ENCODE data around the gene TUBB.
"Not testable (repeated sequence)": the region's sequence is repeated elsewhere in the genome, so short reads cannot be mapped to it uniquely, and the experiment has no call there.

The TUBB gene

GRCh38 chr6:30756405-30757003, 36.4 kb downstream of the TUBB start:
- DNase-seq (ENCODE audit: insufficient read length, low spot score); FAIRE-seq: not testable (repeated sequence)

- FAIRE-seq = no peak
- no peak for DNase-seq (ENCODE audit: insufficient read length, low spot score)
Measured at GRCh38 chr6:30757261-30757904, 37.2 kb downstream of the TUBB start.

- DNase-seq (ENCODE audit: insufficient read length, low spot score) (no peak), FAIRE-seq (no peak)
Measured at GRCh38 chr6:30759575-30760239, 39.6 kb downstream of the TUBB start.

GRCh38 chr6:30760549-30760948, 40.4 kb downstream of the TUBB start:
- FAIRE-seq (no peak), DNase-seq (ENCODE audit: insufficient read length, low spot score) (no peak)

GRCh38 chr6:30761791-30762429, 41.8 kb downstream of the TUBB start:
- no peak for FAIRE-seq

GRCh38 chr6:30763155-30763617, 43.0 kb downstream of the TUBB start:
- DNase-seq (ENCODE audit: insufficient read length, low spot score) = no peak
- FAIRE-seq = no peak

More at GRCh38 chr6:30761791-30762429, 41.8 kb downstream of the TUBB start:
- DNase-seq (ENCODE audit: insufficient read length, low spot score) = no peak

GRCh38 chr6:30763618-30764489, 43.7 kb downstream of the TUBB start:
- DNase-seq (ENCODE audit: insufficient read length, low spot score) = no peak
- peak; percentile 92 for FAIRE-seq

GRCh38 chr6:30764490-30765043, 44.4 kb downstream of the TUBB start:
- DNase-seq (ENCODE audit: insufficient read length, low spot score); FAIRE-seq: not testable (repeated sequence)

GRCh38 chr6:30765495-30765894, 45.3 kb downstream of the TUBB start:
- not testable (repeated sequence) for DNase-seq (ENCODE audit: insufficient read length, low spot score); FAIRE-seq

- FAIRE-seq (no peak), DNase-seq (ENCODE audit: insufficient read length, low spot score) (no peak)
Measured at GRCh38 chr6:30766461-30767157, 46.5 kb downstream of the TUBB start.

GRCh38 chr6:30767158-30767943, 47.2 kb downstream of the TUBB start:
- no peak for DNase-seq (ENCODE audit: insufficient read length, low spot score)
- peak; percentile 63 for FAIRE-seq

GRCh38 chr6:30767944-30768301, 47.8 kb downstream of the TUBB start:
- DNase-seq (ENCODE audit: insufficient read length, low spot score) (no peak), FAIRE-seq (no peak)

GRCh38 chr6:30768634-30769087, 48.5 kb downstream of the TUBB start:
- DNase-seq (ENCODE audit: insufficient read length, low spot score) = no peak

GRCh38 chr6:30769088-30769852, 49.1 kb downstream of the TUBB start:
- DNase-seq (ENCODE audit: insufficient read length, low spot score) (no peak), FAIRE-seq (no peak)

More at GRCh38 chr6:30768634-30769087, 48.5 kb downstream of the TUBB start:
- no peak for FAIRE-seq

- FAIRE-seq = no peak
- DNase-seq (ENCODE audit: insufficient read length, low spot score) = no peak
Measured at GRCh38 chr6:30769853-30770524, 49.8 kb downstream of the TUBB start.

- no peak for FAIRE-seq
Measured at GRCh38 chr6:30770592-30770991, 50.4 kb downstream of the TUBB start.

GRCh38 chr6:30774701-30775100, 54.5 kb downstream of the TUBB start:
- FAIRE-seq (no peak), DNase-seq (ENCODE audit: insufficient read length, low spot score) (no peak)

More at GRCh38 chr6:30770592-30770991, 50.4 kb downstream of the TUBB start:
- no peak for DNase-seq (ENCODE audit: insufficient read length, low spot score)
